IMR-90 (cell line): ENCODE measurements around the gene CARM1. TPM values are rescaled to one million over a fixed set of nuclear protein-coding genes. Genes with fewer than 3 reads are reported as not detected.

Experiments
- ATAC-seq: fragments of 200-7000 bp; cut with Tn5 transposase; 2 replicates; pipeline ENCODE4 v1.9.1; 2020; ENCODE audit warnings: low read depth, mild to moderate bottlenecking, moderate library complexity
- BruUV-seq: library from RNA; stranded (reverse); fragments of 400-500 nt; replicated peaks from 2 replicates; lab custom pipeline; 2021; lab: Mats Ljungman, UMichigan
- CTCF ChIA-PET: fragments of 300-600 bp; formaldehyde crosslinking; extraction: SDS; loops from one replicate; lab custom pipeline; 2021; ENCODE audit warnings: antibody characterized with exemption; lab: Yijun Ruan, JAX
- POLR2A ChIA-PET: fragments of 300-600 bp; sonication (Branson Sonifier 250); formaldehyde crosslinking; loops from one replicate; lab custom pipeline; 2022; ENCODE audit warnings: antibody characterized with exemption; ENCODE audit not compliant: unreplicated experiment; lab: Charles Lee
- DNase-seq: peaks from one replicate; pipeline ENCODE4 v3.0.0; 2013
- H2AFZ ChIP-seq: replicated peaks from 2 replicates; pipeline ENCODE3; 2013; ENCODE audit warnings: low read length, mild to moderate bottlenecking; ENCODE audit not compliant: poor library complexity
- H2AK5ac ChIP-seq: 2 replicates; pipeline ENCODE4 v1.6.1; 2013; ENCODE audit warnings: low read depth, low read length, inconsistent platforms
- H2AK9ac ChIP-seq: replicated peaks from 2 replicates; pipeline ENCODE3; 2013; ENCODE audit warnings: mild to moderate bottlenecking, low read depth, low read length, moderate library complexity; ENCODE audit not compliant: poor library complexity
- H2BK120ac ChIP-seq: 2 replicates; pipeline ENCODE4 v1.6.1; 2013; ENCODE audit warnings: low read depth, low read length, inconsistent platforms
- H2BK15ac ChIP-seq: 3 replicates; pipeline ENCODE4 v1.6.1; 2013; ENCODE audit warnings: low read depth, low read length, inconsistent platforms
- H2BK20ac ChIP-seq: 2 replicates; pipeline ENCODE4 v1.6.1; 2013; ENCODE audit warnings: low read depth, mild to moderate bottlenecking, inconsistent platforms, low read length, moderate library complexity
- H2BK5ac ChIP-seq: 2 replicates; pipeline ENCODE4 v1.6.1; 2013; ENCODE audit warnings: mild to moderate bottlenecking, low read depth, low read length, inconsistent platforms; ENCODE audit not compliant: poor library complexity, severe bottlenecking
- H3K14ac ChIP-seq: replicated peaks from 2 replicates; pipeline ENCODE4 v1.6.1; 2013; ENCODE audit warnings: low read depth, low read length, inconsistent platforms
- H3K18ac ChIP-seq: 2 replicates; pipeline ENCODE4 v1.6.1; 2013; ENCODE audit warnings: low read depth, low read length, control low read depth
- H3K23ac ChIP-seq: 2 replicates; pipeline ENCODE4 v1.6.1; 2013; ENCODE audit warnings: low read depth, low read length, inconsistent platforms
- H3K27ac ChIP-seq: 2 replicates; pipeline ENCODE4 v1.5.1; 2013; ENCODE audit warnings: mild to moderate bottlenecking, control low read depth, low read length; ENCODE audit not compliant: insufficient read depth
- H3K27me3 ChIP-seq: 2 replicates; pipeline ENCODE4 v1.6.1; 2013; ENCODE audit warnings: low read length; ENCODE audit not compliant: control insufficient read depth, insufficient read depth
- H3K36me3 ChIP-seq: 2 replicates; pipeline ENCODE4 v1.6.1; 2013; ENCODE audit warnings: low read length, mixed read lengths; ENCODE audit not compliant: control insufficient read depth, insufficient read depth
- H3K4ac ChIP-seq: 2 replicates; pipeline ENCODE4 v1.6.1; 2013; ENCODE audit warnings: low read depth, low read length, inconsistent platforms
- H3K4me1 ChIP-seq: 2 replicates; pipeline ENCODE4 v1.6.1; 2013; ENCODE audit warnings: low read length, mixed read lengths; ENCODE audit not compliant: control insufficient read depth, insufficient read depth
- H3K4me2 ChIP-seq: 2 replicates; pipeline ENCODE4 v1.6.1; 2013; ENCODE audit warnings: low read depth, mild to moderate bottlenecking, control low read depth, low read length, moderate library complexity
- H3K4me3 ChIP-seq: 2 replicates; pipeline ENCODE4 v1.5.1; 2013; ENCODE audit warnings: low read depth, mild to moderate bottlenecking, control low read depth, low read length, moderate library complexity; ENCODE audit not compliant: insufficient read depth
- H3K56ac ChIP-seq: 2 replicates; pipeline ENCODE4 v1.6.1; 2013; ENCODE audit warnings: low read length, inconsistent platforms; ENCODE audit not compliant: insufficient read depth; ENCODE audit errors: extremely low read depth
- H3K79me1 ChIP-seq, 2 experiments: 2 replicates each; pipeline ENCODE4 v1.6.1; 2013; ENCODE audit warnings: low read length in 2 of 2, inconsistent platforms in 1 of 2, low read depth in 1 of 2
- H3K9ac ChIP-seq: 2 replicates; pipeline ENCODE4 v1.6.1; 2013; ENCODE audit warnings: low read depth, low read length, control low read depth
- H3K9me1 ChIP-seq: 2 replicates; pipeline ENCODE4 v1.6.1; 2013; ENCODE audit warnings: low read length, inconsistent platforms; ENCODE audit not compliant: insufficient read depth
- H3K9me3 ChIP-seq: 2 replicates; pipeline ENCODE4 v1.6.1; 2013; ENCODE audit warnings: low read length; ENCODE audit not compliant: control insufficient read depth, insufficient read depth
- H4K20me1 ChIP-seq: 2 replicates; pipeline ENCODE4 v1.6.1; 2013; ENCODE audit warnings: low read length, inconsistent platforms; ENCODE audit not compliant: insufficient read depth
- H4K5ac ChIP-seq: 2 replicates; pipeline ENCODE4 v1.6.1; 2013; ENCODE audit warnings: mild to moderate bottlenecking, low read depth, low read length, control low read depth
- H4K8ac ChIP-seq, 2 experiments: 2 replicates each; pipeline ENCODE4 v1.6.1; 2013; ENCODE audit warnings: low read depth in 2 of 2, low read length in 2 of 2, control low read depth in 1 of 2, inconsistent platforms in 1 of 2
- H4K91ac ChIP-seq: 2 replicates; pipeline ENCODE4 v1.6.1; 2013; ENCODE audit warnings: low read depth, low read length, inconsistent platforms; ENCODE audit not compliant: insufficient read depth
- BHLHE40 ChIP-seq: fragments of 150-350 bp; IDR thresholded peaks from 2 replicates; pipeline ENCODE4 v1.6.1; 2016; ENCODE audit warnings: mild to moderate bottlenecking, low read depth, low read length
- CEBPB ChIP-seq: IDR thresholded peaks from 2 replicates; pipeline ENCODE4 v1.6.1; 2012; ENCODE audit warnings: low read depth, low read length, improper control_type of control experiment
- MAFK ChIP-seq: IDR thresholded peaks from 2 replicates; pipeline ENCODE4 v1.6.1; 2012; ENCODE audit warnings: low read depth, low read length, improper control_type of control experiment
- MXI1 ChIP-seq: IDR thresholded peaks from 2 replicates; pipeline ENCODE4 v1.6.1; 2012; ENCODE audit warnings: low read depth, mild to moderate bottlenecking, low read length, moderate library complexity, borderline replicate concordance
- NFE2L2 ChIP-seq: fragments of 150-350 bp; IDR thresholded peaks from 2 replicates; pipeline ENCODE4 v1.6.1; 2016; ENCODE audit warnings: low read depth, mild to moderate bottlenecking, low read length
- RCOR1 ChIP-seq: IDR thresholded peaks from 2 replicates; pipeline ENCODE4 v1.6.1; 2012; ENCODE audit warnings: mild to moderate bottlenecking, low read length, improper control_type of control experiment; ENCODE audit not compliant: insufficient replicate concordance
- RFX5 ChIP-seq: IDR thresholded peaks from 2 replicates; pipeline ENCODE4 v1.8.0; 2012; ENCODE audit warnings: low read depth, mild to moderate bottlenecking, low read length, moderate library complexity
- WGBS, 2 experiments: methylation state at CpG; one replicate each; pipeline versions ENCODE4 v1.1.5 to v1.1.7; 2013; ENCODE audit warnings: missing lambda C conversion rate in 2 of 2; ENCODE audit not compliant: insufficient read length in 1 of 2; ENCODE audit errors: extremely low coverage in 2 of 2; 5-methylcytosine and 5-hydroxymethylcytosine counted together
- dilution Hi-C: fragments of 300-500 bp; cut with HindIII; formaldehyde crosslinking; loops from one replicate; pipeline ENCODE4 v1.14.3; 2018; ENCODE audit warnings: low sequenced_read_pairs; ENCODE audit not compliant: unreplicated experiment
- in situ Hi-C: fragments of 300-500 bp; cut with MboI; formaldehyde crosslinking; loops from 3 replicates; pipeline ENCODE4 v1.14.3; 2019; ENCODE audit warnings: low sequenced_read_pairs, inconsistent platforms, mixed read lengths
- intact Hi-C: fragments of 100-400 bp; cut with micrococcal nuclease; formaldehyde crosslinking; loops from 2 replicates; pipeline ENCODE4 v1.10.0; 2022
- polyA plus RNA-seq, 3 experiments: library from polyadenylated mRNA; depleted of rRNA; stranded (reverse); fragments of >200 nt; gene quantifications; 2 replicates each; pipeline ENCODE4 v1.2.3, GENCODE V29; 2012; ENCODE audit warnings: low replicate concordance in 1 of 3
- total RNA-seq: library from RNA; depleted of rRNA; stranded (reverse); fragments of >200 nt; gene quantifications from 2 replicates; pipeline ENCODE4 v1.2.3, GENCODE V29; 2012
- TF ChIP-seq, protein P1 (sequence below): fragments of 150-350 bp; IDR thresholded peaks from 2 replicates; pipeline ENCODE4 v1.6.1; 2016; ENCODE audit warnings: low read depth, mild to moderate bottlenecking, low read length, moderate library complexity, borderline replicate concordance

CARM1 gene
- total and polyA plus RNA-seq, 2 of the 4 experiments (the other 2 are of a cell fraction), result 20.3 to 67.1 TPM

DNA sequence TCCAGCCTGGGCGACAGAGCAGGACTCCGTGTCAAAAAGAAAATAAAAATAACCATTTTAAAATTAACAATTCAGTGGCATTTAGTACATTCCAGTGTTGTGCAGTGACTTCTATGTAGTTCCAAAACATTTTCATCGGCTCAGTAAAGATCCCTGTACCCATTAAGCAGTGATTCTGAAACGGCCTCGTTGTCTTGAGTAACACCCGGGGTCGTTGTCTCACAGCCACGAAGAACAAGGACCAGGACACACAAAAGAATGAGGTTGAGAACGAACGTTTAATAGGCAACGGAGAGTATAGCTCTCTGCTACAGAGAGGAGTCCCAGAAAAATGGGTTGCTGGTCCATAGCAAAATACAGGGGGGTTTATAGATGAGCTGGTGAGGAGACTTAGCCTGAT is 33.0 kb upstream of the CARM1 start:
- no peak for ATAC-seq
- in situ Hi-C loops, result no loop called here
- POLR2A ChIA-PET, result no interaction called here
- Histone ChIP-seq H4K91ac (no peak overlapping the region), H4K20me1 (no peaks in the 10 kb centered on the region; the same call in 1 of the 2 replicates), H3K79me1 (peaks cover 11 to 17% of the 10 kb centered on the region in 2 experiments; a peak in 3 of 4 replicates), H4K8ac (no peak overlapping the region), H3K18ac (no peak overlapping the region), H3K4me2 (no peak overlapping the region), H3K4ac (no peak overlapping the region), H2AK5ac (no peak overlapping the region), H3K9me1 (peaks cover 7% of the 10 kb centered on the region; the same call in 1 of the 2 replicates), H3K27me3 (no peaks in the 10 kb centered on the region; the same call in 1 of the 2 replicates), H2AK9ac (no peak overlapping the region), H3K9me3 (peaks cover 5% of the 10 kb centered on the region), H3K23ac (no peak overlapping the region), H3K4me1 (peaks cover 9% of the 10 kb centered on the region), H2BK5ac (no peak overlapping the region), H3K14ac (no peak overlapping the region), H3K4me3 (no peak overlapping the region), H3K36me3 (peaks cover 10% of the 10 kb centered on the region), H3K9ac (no peak overlapping the region), H2BK120ac (no peak overlapping the region), H2BK20ac (no peak overlapping the region), H2BK15ac (no peak overlapping the region), H4K5ac (no peak overlapping the region), H3K56ac (no peak overlapping the region), H3K27ac (no peak overlapping the region), H2AFZ (no peak overlapping the region)
- TF ChIP-seq MXI1, result no peak
- TF ChIP-seq MAFK, result no peak
- no peak for TF ChIP-seq NFE2L2
- no peak for TF ChIP-seq RCOR1
- no peak for TF ChIP-seq CEBPB
- TF ChIP-seq, protein P1, sequence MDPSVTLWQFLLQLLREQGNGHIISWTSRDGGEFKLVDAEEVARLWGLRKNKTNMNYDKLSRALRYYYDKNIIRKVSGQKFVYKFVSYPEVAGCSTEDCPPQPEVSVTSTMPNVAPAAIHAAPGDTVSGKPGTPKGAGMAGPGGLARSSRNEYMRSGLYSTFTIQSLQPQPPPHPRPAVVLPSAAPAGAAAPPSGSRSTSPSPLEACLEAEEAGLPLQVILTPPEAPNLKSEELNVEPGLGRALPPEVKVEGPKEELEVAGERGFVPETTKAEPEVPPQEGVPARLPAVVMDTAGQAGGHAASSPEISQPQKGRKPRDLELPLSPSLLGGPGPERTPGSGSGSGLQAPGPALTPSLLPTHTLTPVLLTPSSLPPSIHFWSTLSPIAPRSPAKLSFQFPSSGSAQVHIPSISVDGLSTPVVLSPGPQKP, result no peak
- TF ChIP-seq BHLHE40, result no peak
- no peak for TF ChIP-seq RFX5
- dilution Hi-C loops, result no loop called here
- BruUV-seq, result no TSS peak
- CTCF ChIA-PET, result no interaction called here
- DNase-seq, result no peak
- intact Hi-C loops, result no loop called here
- 84% methylated on average over 8 of the region's 11 CpGs; no CpG with 5 or more reads in 1 of the 2 experiments for WGBS, 2 experiments
